Measurements from ENCODE around the gene PLEK.
A peak's percentile ranks its signal among the peaks of the same experiment; 100 is the strongest.

PLEK gene

GRCh38 chr2:68367953-68368653, 3.0 kb downstream of the PLEK start:
- Histone ChIP-seq H3K27ac (ENCODE audit: extremely low read depth, low read depth, low read length) (no peak overlapping the region), H3K4me1 (ENCODE audit: control insufficient read depth, insufficient read depth, low read length) (no peaks in the 10 kb centered on the region), H3K36me3 (ENCODE audit: control insufficient read depth in 2 of 2, insufficient read depth in 1 of 2, low read length in 2 of 2) (no peaks in the 10 kb centered on the region), H3K9me3 (ENCODE audit: control insufficient read depth, insufficient read depth, low read depth, low read length) (no peaks in the 10 kb centered on the region), H3K4me3 (ENCODE audit: low read depth, low read length) (no peak overlapping the region)
- ChIA-PET CTCF (interaction anchor here (0.6 kb wide), 1 partner anchor 73 kb away, joined by 4 read pairs; no protein-coding TSS in a partner anchor), POLR2A (no interaction called here)
- TF ChIP-seq FEZF1 (tag by site-specific recombination; IDR thresholded peaks at IDR 0.05): no peak
- TF ChIP-seq YY2 (tag by site-specific recombination; IDR thresholded peaks at IDR 0.05): no peak
- no peak for TF ChIP-seq HOXA7 (CRISPR knock-in tag; IDR thresholded peaks at IDR 0.05; ENCODE audit: borderline replicate concordance)
- no peak for TF ChIP-seq ZNF624 (tag by site-specific recombination; IDR thresholded peaks at IDR 0.05)
- no peak for TF ChIP-seq GLIS1 (tag by site-specific recombination; IDR thresholded peaks at IDR 0.05)
- TF ChIP-seq ZBTB1 (tag by site-specific recombination; IDR thresholded peaks at IDR 0.05): no peak
- TF ChIP-seq ZNF548 (tag by site-specific recombination; IDR thresholded peaks at IDR 0.05): no peak
- TF ChIP-seq MZF1 (tag by site-specific recombination; IDR thresholded peaks at IDR 0.05; ENCODE audit: borderline replicate concordance): no peak
- TF ChIP-seq CTCF (tag by site-specific recombination; IDR thresholded peaks at IDR 0.05): no peak
- TF ChIP-seq, protein P1, sequence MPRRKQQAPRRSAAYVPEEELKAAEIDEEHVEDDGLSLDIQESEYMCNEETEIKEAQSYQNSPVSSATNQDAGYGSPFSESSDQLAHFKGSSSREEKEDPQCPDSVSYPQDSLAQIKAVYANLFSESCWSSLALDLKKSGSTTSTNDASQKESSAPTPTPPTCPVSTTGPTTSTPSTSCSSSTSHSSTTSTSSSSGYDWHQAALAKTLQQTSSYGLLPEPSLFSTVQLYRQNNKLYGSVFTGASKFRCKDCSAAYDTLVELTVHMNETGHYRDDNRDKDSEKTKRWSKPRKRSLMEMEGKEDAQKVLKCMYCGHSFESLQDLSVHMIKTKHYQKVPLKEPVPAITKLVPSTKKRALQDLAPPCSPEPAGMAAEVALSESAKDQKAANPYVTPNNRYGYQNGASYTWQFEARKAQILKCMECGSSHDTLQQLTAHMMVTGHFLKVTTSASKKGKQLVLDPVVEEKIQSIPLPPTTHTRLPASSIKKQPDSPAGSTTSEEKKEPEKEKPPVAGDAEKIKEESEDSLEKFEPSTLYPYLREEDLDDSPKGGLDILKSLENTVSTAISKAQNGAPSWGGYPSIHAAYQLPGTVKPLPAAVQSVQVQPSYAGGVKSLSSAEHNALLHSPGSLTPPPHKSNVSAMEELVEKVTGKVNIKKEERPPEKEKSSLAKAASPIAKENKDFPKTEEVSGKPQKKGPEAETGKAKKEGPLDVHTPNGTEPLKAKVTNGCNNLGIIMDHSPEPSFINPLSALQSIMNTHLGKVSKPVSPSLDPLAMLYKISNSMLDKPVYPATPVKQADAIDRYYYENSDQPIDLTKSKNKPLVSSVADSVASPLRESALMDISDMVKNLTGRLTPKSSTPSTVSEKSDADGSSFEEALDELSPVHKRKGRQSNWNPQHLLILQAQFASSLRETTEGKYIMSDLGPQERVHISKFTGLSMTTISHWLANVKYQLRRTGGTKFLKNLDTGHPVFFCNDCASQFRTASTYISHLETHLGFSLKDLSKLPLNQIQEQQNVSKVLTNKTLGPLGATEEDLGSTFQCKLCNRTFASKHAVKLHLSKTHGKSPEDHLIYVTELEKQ (tag by site-specific recombination; IDR thresholded peaks at IDR 0.05; ENCODE audit: borderline replicate concordance): no peak
- no peak for TF ChIP-seq ZBTB7A (tag by site-specific recombination; IDR thresholded peaks at IDR 0.05; ENCODE audit: low read depth)
- no peak for TF ChIP-seq ZBTB20 (tag by site-specific recombination; IDR thresholded peaks at IDR 0.05)
- no peak for TF ChIP-seq ZNF843 (tag by site-specific recombination; IDR thresholded peaks at IDR 0.05)
- TF ChIP-seq ZBTB48 (tag by site-specific recombination; IDR thresholded peaks at IDR 0.05): no peak

DNA sequence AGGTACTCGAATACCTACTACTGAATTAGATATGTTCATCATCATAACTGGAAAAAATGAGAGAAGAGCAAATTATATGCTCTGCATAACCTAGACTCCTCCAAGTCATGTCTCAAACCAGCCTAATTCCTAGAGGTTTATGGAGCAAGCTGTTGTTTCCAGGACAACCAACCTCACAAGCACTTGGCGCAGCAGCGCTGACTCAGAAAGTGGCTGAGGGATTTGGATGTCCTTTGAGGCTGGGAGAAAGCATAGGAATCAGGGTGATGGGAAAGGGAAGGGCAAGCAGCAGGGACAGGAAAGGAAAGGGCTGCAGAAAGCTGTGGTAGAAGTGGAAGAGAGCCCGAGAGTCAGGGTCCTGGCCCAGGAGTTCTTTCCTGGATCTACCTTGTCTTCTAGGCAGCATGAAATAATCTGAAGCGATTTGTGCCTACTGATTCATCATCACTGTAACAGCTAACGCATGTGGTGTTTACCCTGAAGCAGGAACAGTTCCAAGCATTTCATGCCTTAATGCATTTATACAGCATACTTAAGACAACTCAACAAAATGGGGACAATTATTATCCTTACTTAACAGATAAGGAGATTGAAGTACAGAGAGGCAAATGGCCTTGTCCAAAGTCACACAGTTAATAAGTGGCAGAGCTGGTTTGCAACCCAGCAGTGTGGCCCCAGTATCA, 3.7 kb downstream of the PLEK start:
- Histone ChIP-seq H3K9me3 (ENCODE audit: control insufficient read depth, insufficient read depth, low read depth, low read length) (no peaks in the 10 kb centered on the region), H3K4me3 (ENCODE audit: low read depth, low read length) (no peak overlapping the region), H3K4me1 (ENCODE audit: control insufficient read depth, insufficient read depth, low read length) (no peaks in the 10 kb centered on the region), H3K36me3 (ENCODE audit: control insufficient read depth in 2 of 2, insufficient read depth in 1 of 2, low read length in 2 of 2) (no peaks in the 10 kb centered on the region), H3K27ac (ENCODE audit: extremely low read depth, low read depth, low read length) (no peak overlapping the region)
- ChIA-PET CTCF (interaction anchor here (0.6 kb wide), 1 partner anchor 72 kb away, joined by 4 read pairs; no protein-coding TSS in a partner anchor), POLR2A (no interaction called here)
- TF ChIP-seq ZNF610 (tag by site-specific recombination; IDR thresholded peaks at IDR 0.05; ENCODE audit: borderline replicate concordance) (no peak), KLF7 (tag by site-specific recombination; IDR thresholded peaks at IDR 0.05; ENCODE audit: borderline replicate concordance) (no peak), BCL6B (tag by site-specific recombination; IDR thresholded peaks at IDR 0.05) (0 out of 2 replicates have a peak, but pooled peaks have one; percentile 28), ZNF473 (tag by site-specific recombination; IDR thresholded peaks at IDR 0.05) (no peak), ZEB2 (tag by site-specific recombination; IDR thresholded peaks at IDR 0.05) (no peak), ZNF621 (tag by site-specific recombination; IDR thresholded peaks at IDR 0.05) (no peak), ZNF140 (tag by site-specific recombination; IDR thresholded peaks at IDR 0.05) (no peak), ZNF530 (tag by site-specific recombination; IDR thresholded peaks at IDR 0.05; ENCODE audit: low read depth) (0 out of 2 replicates have a peak, but pooled peaks have one; percentile 66)
- TF ChIP-seq, protein P2, sequence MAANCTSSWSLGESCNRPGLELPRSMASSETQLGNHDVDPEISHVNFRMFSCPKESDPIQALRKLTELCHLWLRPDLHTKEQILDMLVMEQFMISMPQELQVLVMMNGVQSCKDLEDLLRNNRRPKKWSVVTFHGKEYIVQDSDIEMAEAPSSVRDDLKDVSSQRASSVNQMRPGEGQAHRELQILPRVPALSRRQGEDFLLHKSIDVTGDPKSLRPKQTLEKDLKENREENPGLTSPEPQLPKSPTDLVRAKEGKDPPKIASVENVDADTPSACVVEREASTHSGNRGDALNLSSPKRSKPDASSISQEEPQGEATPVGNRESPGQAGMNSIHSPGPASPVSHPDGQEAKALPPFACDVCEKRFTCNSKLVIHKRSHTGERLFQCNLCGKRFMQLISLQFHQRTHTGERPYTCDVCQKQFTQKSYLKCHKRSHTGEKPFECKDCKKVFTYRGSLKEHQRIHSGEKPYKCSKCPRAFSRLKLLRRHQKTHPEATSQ (tag by site-specific recombination; IDR thresholded peaks at IDR 0.05): no peak

All from HEK293 (cell line).